Measurements from ENCODE around the gene KRT3.
"Not testable (repeated sequence)": the region's sequence is repeated elsewhere in the genome, so short reads cannot be mapped to it uniquely, and the experiment has no call there.

The KRT3 gene

DNA sequence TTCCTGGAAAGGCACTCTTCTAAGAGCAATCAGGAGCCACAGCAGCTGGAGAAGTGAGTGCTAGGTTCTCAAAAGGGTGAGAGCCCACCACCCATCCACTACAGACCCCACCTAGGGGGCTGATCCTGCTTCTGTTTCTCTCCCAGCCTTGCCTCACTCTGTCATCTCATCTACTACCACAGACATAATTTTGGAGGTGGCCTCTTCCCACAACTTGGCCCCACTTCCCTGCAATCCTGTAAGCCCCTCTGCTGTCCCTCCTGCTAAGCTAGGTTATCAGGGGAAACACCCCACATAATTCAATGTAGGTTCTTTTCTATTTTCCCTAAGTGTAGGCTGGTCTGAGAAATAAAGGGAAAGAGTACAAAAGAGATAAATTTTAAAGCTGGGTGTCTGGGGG lies 35.3 kb downstream of the KRT3 start:
- DNase-seq (ENCODE audit: low read depth in 3 of 3), result no peak

DNA sequence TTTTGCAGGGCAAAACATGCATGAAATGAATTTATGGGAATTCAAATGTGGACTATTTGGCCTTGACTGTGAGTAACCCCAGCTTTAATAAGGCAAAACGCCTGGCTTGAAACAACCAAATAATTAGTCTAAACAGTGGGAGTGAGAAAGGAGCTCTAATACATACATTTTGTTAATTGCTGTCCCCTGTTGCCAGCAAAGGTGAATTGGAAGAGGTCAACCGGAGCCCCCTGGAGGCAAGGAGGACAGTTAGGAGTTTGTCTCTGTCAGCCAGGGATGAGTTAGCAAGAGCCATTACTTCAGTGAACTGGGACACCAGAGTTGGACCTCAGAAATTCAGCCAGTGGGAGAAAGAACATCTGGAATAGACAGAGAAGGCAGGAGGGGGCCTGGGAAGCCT lies 36.2 kb downstream of the KRT3 start:
- DNase-seq (ENCODE audit: low read depth in 3 of 3), result no peak

DNA sequence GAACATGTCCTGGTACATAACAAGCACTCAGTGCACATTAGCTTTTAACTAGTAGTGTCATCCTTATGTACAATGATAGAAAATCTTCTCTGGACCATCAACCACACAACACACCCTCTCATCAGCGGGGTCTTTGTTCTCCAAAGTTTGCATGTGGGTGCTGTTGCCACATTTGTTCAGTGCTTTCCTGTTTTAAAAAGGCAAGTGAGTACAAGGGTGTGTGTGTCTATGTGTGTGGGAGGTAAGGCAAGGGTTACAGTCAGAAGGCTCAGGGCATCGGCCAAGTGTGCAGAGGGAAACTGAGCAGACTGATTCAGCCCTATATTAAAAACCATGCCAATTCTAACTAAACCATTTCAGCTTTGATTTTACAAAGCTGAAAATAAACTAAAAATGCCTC lies 36.7 kb downstream of the KRT3 start:
- no peak for DNase-seq (ENCODE audit: low read depth in 3 of 3)

DNA sequence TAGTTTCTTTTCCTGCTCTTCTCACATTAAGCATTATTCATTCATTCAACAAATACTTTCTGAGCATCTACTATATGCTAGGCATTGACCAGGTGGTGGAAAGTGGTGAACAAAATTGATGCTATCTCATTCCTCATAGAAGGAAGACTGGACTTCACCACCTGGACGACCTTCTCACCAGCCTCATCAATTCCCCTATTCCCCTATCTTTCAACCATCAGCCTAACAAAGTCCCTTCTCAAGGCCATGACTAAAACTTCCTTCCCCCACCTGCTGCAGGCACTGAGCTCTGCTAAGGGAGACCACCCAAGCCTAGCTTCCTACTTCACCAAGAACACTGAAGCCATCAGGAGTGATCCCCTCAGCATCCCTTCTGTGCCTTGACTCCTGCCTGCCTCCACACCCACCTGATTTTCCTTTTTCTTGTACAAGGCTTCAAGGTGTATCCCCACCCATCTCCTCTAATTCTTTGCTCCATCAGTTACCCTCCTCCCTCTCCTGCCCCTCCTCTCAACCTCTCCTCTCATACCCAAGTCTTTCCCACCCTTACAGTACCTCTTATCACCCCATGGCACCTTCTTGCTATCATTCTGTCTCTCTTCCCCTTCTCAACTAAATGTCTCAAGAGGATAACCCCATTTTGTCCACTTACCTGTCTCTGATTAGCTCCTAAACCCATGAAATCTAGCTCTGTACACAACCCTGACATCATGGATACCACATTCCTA lies 38.3 kb downstream of the KRT3 start:
- DNase-seq (ENCODE audit: low read depth in 3 of 3), result no peak

DNA sequence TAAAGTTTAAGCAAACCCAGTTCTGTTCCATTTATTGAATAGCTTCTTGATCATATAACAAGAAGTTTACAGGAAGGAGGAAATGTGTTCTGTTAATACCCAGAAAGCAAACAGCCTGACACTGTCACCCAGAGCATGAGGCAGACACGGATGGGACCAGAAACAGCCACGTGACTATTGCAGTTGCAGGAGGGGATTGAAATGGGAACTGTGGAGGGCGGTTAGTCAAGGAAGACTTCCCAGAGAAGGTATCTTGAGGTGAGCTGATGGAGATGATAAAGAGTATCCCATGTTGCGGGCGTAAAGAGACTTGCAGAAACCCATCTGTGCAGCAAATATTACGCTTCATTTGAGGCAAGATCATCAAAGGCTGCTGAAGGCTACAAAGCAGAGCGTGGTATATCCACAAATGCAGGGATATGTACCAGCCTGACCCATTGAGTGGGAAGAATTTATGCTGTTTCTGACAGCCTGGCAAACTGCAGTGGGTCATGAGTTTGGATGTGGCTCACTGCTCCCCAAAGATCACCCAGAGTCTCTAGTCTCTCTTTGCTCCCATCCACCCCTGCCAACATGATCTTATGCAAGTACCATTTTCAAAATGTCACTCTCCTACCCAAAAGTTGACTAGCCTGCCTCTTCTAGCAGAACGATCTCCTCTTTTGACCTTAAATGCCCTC lies 39.5 kb downstream of the KRT3 start:
- DNase-seq (ENCODE audit: low read depth in 3 of 3), result no peak

DNA sequence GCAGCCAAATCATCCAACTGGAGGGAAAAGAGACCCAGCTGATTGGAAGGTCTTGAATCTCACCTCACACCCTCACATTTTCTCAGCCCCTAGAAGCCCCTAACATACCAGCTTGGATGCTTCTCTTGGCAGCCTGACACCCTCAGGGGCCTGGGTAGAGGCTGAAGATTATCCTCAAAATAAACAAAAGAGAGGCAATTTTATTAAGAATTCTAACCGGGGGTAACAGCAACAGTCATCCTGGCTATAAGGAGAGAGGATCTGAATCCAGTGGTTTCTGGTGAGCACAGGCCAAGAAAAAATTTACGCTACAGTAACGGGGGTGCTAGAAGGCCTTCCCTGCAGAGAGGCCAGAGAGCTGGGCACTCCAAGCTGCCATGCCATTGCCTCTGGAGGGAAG lies 40.4 kb downstream of the KRT3 start:
- DNase-seq (ENCODE audit: low read depth in 3 of 3), result no peak

DNA sequence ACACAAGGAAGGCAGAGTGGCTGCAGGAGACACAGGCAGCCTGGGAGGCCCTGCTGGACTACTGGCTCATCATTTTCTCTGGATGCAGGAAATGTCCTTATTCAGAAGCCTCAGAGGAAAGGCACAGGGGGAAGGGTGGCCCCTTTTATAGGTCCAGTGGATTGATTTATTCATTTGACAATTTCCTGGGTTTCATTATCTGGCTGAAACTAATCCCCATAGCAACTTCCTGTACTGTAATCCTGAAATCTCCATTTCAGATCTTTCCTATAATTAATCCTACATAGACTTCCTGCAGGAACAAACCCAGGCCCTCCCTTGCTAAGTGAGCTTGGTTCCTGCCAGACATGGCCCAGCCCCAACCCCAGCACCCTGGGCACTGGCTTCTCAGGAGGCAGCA lies 41.8 kb downstream of the KRT3 start:
- DNase-seq (ENCODE audit: low read depth in 3 of 3), result no peak

DNA sequence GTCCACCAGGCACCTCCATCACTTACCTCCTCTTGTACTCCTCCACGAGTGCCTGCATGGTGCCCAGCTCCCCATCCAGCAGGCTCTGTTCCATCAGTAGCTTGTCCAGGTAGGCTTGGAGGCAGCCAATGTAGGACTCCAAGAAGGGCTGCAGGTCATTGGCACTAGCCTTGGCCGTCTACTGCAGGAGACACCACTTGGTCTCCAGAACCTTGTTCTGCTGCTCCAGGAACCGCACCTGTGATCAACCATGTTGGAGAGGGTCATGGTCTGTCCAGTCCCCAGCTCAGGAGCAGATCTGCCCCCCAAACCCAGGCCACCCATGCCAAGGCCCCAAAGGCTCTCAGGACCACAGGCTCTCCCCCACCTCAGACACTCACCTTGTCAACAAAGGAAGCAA lies 42.6 kb downstream of the KRT3 start:
- no peak for DNase-seq (ENCODE audit: low read depth in 3 of 3)

DNA sequence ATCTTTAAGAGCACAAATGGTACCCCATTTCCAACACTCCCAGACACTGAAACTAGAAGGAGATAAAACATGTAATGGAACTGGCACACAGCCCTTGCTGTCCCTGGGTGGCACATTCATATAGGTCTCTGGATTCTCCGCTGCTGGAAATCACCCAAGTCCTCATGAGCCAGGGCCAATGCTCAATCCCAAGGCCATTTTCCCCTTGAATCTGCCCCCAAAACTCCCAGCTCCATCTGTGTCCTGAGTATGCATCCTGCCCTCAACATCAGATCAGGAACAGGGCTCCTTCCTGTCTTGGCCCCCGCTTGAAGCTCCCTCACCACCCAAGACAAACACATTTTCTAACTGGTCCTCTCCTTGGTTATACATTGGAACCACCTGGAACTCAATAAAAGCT lies 43.4 kb downstream of the KRT3 start:
- no peak for DNase-seq (ENCODE audit: low read depth in 3 of 3)

DNA sequence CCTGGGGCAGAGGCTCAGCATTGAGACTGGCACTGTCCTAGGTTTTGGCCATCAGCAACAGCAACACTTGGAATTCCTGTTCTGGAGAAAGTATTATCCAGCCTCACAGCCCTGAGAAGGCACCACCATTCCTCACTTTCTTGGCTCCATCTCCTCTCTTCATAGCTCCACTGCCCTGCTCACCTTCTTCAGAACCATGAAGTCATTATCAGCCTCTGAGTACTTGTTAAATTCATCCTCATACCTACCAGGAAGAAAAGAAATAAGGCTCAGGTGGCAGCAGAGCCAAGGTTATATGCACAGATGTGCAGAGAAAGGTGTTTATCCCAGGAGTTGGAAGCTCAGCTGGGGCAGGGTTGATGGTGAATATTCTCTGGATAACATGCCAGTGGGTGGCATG lies 44.1 kb downstream of the KRT3 start:
- DNase-seq (ENCODE audit: low read depth in 3 of 3), result no peak

DNA sequence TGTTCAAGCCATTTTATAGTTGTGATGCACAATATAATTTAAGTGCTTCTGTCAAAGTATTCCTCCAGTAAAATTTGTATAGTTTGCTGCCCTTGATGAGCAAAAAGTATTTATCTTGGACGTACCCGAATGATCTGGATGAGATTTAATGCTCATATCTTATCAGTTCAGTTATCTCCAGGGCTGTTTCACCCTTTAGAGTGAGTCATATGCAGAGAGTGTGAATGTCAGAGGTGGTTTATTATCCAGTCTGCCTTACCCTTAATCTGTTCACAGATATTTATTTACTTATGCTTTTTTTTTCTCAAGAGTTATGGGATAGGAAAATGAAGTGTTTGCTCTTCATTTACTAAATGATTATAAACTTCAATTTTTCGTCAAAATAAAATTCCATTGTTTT lies 45.4 kb downstream of the KRT3 start:
- not testable (repeated sequence) for DNase-seq (ENCODE audit: low read depth in 3 of 3)

DNA sequence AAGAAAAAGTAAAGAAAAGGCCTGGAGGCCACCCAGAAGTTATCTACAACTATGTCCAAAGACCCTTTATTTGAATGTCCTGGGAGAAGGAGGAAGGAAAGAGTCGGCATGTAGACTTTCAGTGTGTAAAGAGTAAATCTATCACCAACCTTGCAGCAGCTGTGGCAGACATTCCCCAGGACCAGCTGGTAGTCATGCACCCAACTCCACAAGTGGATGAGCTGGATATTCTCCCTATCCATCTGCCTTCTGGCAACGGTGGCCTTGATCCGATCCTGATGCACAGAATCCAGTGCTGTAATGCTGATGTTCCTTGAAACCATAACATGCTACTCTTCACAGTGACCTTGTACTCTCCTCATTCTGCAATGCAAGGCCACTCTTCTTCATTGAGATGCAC lies 46.1 kb downstream of the KRT3 start:
- DNase-seq (ENCODE audit: low read depth in 3 of 3), result no peak

DNA sequence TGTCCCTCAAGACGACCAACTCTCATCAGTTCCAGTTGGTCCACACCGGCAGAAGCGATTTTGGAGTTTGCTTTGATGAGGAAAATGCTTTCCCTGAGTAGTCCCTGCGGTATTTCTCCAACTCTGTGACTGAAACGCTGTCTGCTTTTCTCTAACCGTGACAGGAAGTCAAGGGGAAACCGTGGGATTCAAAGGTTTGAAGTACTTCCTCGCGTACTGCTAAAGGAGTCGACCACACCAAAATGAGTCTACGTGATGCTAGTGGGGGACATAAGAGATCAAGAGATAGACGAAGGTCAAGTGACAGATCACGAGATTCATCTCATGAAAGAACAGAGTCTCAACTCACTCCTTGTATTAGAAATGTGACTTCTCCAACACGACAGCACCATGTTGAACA lies 47.3 kb downstream of the KRT3 start:
- no peak for DNase-seq (ENCODE audit: low read depth in 3 of 3)

DNA sequence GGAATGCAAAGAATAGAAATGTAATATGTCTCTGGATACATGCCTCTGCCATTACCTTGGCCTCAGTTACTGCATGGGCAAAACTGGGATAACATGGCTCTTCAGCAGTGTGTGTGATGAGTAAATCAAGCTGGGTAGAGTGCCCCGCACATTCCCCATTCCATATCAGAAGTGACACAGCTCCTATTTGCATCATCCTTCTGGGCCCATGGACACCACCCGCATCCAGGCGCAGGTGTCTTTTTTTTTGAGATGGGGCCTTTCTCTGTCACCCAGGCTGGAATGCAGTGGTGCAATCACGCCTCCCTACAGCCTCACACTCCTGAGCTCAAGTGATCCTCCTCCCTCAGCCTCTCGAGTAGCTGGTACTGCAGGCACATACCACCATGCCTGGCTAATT lies 50.4 kb downstream of the KRT3 start:
- no peak for DNase-seq (ENCODE audit: low read depth in 3 of 3)

DNA sequence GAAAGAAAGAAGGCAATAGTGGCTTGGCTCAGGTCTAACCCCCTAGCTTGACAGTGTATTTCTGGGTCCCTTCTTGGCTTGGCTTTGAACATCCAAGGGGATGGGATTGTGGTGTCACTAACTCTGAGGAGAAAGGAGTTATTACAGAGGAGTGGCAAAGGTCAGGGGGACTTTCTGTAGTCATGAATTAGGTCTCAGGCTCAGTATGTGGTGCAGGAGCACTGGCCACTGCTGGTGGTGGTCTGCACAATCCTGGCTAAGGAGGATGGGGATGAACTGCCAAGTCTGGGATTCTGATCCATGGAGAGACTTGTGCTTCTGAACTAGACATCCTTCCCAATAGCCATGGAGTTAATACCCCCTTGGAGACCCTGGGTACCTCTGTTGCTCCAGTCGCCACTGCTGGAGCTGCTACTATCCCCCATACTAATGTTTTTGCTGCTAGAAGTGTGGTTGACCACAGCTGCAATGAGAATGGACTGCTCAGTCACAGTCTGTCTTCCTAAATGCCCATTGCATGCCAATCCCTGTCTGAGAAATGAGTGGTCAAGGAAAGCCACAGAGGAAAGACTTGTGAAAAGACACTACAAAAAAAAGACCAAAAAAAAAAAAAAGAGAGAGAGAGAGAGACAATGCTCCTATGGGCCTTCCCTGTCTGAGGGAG lies 51.3 kb downstream of the KRT3 start:
- no peak for DNase-seq (ENCODE audit: low read depth in 3 of 3)

DNA sequence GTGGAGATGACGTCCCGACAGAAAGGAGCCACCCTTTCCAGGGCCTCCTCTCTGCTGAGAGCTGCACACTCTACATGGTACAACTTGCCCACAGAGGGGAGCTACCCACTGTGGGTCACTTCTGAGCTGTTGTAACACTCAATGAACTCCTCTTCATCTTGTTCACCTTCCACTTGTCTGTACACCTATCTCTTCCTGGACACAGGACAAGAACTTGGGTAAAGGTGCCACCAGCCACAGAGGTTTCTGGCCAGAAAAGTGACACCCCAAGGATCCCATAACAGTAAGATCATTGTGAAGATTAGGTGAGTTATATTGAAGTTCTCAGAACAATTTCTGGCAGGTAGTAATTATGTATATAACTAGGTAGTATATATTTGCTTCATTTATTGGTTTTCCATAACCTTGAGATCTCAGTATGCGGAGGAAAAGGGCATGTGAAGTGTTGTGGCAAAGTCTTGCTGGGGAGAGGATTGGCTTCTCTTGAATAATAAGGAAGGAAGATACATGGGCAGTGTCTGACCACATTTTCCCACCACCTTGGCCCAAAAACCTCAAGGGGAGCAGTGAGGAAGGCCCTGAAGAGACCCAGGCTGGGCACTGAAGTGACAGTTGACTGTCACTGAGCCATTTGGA lies 53.0 kb downstream of the KRT3 start:
- no peak for DNase-seq (ENCODE audit: low read depth in 3 of 3)

DNA sequence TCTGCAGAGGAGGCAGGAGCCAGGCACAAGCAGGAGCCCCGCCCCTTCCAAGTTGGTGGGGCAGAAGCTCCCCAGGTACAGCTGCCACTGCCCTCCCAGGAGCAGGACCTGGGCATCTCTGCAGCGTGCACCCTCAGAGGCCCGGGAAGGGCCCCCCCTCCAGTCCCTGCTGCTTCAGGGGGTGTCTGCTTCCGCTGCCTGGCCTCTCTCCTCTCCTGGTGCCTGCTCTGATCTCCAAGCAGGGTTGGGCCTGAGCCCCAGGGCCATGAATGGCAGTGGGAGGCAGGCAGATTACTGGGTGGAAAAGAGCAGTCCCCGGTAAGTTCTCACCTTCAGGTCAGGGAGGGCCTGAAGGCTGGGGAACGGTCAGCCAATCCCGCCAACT lies 53.7 kb downstream of the KRT3 start:
- no peak for DNase-seq (ENCODE audit: low read depth in 3 of 3)

DNA sequence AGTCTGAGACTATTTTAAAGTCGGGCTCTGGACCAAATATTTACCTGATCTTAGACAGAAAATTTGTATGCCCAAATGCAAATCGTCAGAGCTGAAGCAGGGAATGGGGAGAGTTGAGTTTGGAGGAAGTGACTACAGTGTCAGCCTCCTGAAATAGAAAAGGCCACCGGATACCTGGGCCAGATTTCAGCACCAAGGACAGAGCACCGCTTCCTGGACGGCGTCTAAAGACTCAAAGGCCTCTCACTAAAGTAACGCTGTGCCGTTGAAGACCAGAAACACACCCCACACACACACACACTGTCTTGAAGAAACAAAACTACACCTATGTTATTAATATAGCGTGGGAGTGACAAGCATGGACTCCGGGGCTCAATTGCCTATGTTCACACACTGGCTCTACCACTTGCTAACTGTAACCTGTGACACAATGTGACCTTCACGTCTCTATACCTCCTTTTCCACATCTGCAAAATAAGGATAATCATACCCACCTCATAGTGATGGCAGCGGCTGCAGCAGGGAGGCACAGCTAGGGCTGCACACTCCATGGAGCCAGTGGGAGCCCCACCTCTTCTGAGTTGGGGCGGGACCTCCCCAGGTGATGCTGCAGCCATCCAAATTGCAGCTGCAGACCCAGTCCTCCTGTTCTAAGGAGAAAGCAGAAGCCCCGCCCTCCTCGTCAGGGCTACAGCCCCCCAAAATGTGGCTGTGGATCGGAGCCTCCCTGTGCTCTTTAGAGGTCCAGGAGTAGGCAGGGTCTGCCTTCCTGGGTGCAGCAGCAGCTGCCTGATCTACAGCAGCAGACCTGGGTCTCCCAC lies 54.3 kb downstream of the KRT3 start:
- DNase-seq (ENCODE audit: low read depth in 3 of 3), result peak; percentile 15 to 46 (median 28)

DNA sequence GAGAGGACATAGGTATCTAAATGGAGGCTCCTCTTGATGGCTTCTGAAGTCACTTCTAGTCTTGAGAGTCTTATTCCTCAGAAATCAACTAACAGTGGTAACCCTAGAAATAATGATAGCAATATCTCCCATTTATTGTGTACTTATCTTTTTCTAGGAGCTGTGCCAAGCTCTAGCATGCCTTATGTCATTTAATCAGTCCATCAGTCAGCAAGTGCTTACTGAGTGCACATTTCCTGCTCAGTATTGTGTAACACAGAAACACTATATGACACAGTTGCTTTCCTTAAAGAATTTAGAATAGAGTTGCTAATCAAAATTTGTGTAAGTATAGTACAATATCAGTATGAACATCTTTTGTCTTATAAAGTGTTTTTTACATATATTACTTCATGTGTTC lies 55.3 kb downstream of the KRT3 start:
- DNase-seq (ENCODE audit: low read depth in 3 of 3), result no peak

DNA sequence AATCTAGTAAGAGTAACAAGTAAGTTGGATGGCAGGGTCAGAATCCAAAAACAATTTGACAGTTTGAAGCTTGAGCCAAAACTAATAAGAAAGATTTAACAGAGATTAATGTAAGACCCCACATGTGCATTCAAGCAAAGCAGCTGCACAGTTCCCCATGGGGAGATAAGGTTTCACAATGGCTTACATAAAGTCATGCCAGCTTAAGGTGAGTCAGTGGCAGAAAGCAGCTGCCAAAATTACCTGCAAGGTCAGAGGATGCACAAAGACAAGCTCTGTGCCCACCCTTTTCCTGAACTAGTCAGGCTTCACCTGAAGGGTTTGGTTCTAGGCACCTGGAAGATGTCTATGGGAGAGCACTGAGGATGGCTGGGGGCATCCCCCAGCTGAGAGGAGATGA lies 56.0 kb downstream of the KRT3 start:
- no peak for DNase-seq (ENCODE audit: low read depth in 3 of 3)

All from stimulated activated CD4-positive, alpha-beta T cell treated with anti-CD3 and anti-CD28 coated beads, TNF-alpha, amount 100 ng/mL, for 48 hours (primary cell).